Type B pancreatic cell (in vitro differentiated cells): ENCODE results near the gene PNMA6E. TPM values are rescaled to one million over a fixed set of nuclear protein-coding genes. Genes with fewer than 3 reads are reported as not detected.

Experiments used
- DNase-seq: peaks from one replicate; pipeline ENCODE4 v3.0.0; 2021; ENCODE audit warnings: mixed read lengths; ENCODE audit not compliant: unreplicated experiment; ENCODE audit errors: extremely low spot score
- H3K27ac Mint-ChIP-seq: 2 replicates; pipeline ENCODE4 v1.8.0; 2021; ENCODE audit warnings: mild to moderate bottlenecking, mixed read lengths
- H3K27me3 Mint-ChIP-seq: 2 replicates; pipeline ENCODE4 v1.8.0; 2021; ENCODE audit warnings: mixed read lengths
- H3K36me3 Mint-ChIP-seq: 2 replicates; pipeline ENCODE4 v1.8.0; 2021; ENCODE audit warnings: mixed read lengths
- H3K4me1 Mint-ChIP-seq: one replicate; pipeline ENCODE4 v1.8.0; 2021; ENCODE audit warnings: mixed read lengths; ENCODE audit not compliant: unreplicated experiment
- H3K4me3 Mint-ChIP-seq: 2 replicates; pipeline ENCODE4 v1.8.0; 2021; ENCODE audit warnings: mild to moderate bottlenecking, mixed read lengths
- H3K9me3 Mint-ChIP-seq: 2 replicates; pipeline ENCODE4 v1.8.0; 2021; ENCODE audit warnings: mixed read lengths
- long read RNA-seq: library from polyadenylated mRNA; unstranded; transcript quantifications from one replicate; pipeline ENCODE4 v2.0.0, GENCODE V29; 2020
- total RNA-seq: library from RNA; stranded (reverse); gene quantifications from 2 replicates; pipeline ENCODE4 v1.2.1, GENCODE V29; 2021; ENCODE audit warnings: low replicate concordance
- TF ChIP-seq, protein P1 (sequence below): fragments of 200-600 bp; sonication (generic); conservative IDR thresholded peaks from 2 replicates; pipeline ENCODE4 v1.5.0; 2021; ENCODE audit warnings: antibody characterized with exemption, mild to moderate bottlenecking

PNMA6E gene
- total RNA-seq, result not detected in 2 replicates
- long read RNA-seq, result 0 reads

DNA sequence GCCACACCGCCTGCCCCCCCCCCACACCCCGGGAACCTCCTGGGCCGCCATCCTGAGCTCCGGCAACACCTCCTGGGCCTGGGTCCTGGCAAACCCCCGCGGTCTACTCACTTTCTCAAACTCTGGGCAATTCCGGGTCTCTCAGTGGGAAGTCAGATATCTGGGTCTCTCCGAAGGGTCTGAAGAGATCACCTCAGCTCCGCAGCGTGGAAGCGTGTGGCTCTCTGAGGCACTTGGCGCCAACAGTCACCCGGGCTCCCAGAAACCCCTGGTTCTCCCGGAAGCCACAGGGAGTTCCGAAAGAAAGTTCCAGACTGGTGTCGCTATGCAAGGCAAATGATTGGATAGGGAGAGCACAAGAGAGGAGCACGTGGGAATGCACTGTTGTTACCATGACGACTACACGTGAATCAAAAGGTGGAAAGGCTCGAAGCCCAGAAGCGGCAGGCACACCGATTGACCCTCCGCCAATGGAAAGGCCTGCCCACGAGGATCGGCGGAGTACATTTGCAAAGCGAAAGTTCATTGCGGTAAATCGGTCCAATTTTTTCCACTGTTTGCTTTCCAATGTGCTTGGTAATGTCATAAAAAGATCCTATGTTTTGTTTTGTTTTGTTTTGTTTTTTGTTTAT, at the start of gene PNMA6E:
PNMA6E (minus strand) TSS at position 218 of the 632 bp plus-strand sequence. CDS start 2,501 bp downstream, outside the sequence.
- H3K36me3 Mint-ChIP-seq, result no peaks in the 10 kb centered on the region
- no peak for DNase-seq
- H3K9me3 Mint-ChIP-seq, result peaks cover 8% of the 10 kb centered on the region
- H3K4me1 Mint-ChIP-seq, result no peaks in the 10 kb centered on the region
- H3K4me3 Mint-ChIP-seq, result no peak within 1 kb of the TSS
- no peak within 1 kb of the TSS for H3K27ac Mint-ChIP-seq
- H3K27me3 Mint-ChIP-seq, result peaks cover 10% of the 10 kb centered on the region
- TF ChIP-seq, protein P1, sequence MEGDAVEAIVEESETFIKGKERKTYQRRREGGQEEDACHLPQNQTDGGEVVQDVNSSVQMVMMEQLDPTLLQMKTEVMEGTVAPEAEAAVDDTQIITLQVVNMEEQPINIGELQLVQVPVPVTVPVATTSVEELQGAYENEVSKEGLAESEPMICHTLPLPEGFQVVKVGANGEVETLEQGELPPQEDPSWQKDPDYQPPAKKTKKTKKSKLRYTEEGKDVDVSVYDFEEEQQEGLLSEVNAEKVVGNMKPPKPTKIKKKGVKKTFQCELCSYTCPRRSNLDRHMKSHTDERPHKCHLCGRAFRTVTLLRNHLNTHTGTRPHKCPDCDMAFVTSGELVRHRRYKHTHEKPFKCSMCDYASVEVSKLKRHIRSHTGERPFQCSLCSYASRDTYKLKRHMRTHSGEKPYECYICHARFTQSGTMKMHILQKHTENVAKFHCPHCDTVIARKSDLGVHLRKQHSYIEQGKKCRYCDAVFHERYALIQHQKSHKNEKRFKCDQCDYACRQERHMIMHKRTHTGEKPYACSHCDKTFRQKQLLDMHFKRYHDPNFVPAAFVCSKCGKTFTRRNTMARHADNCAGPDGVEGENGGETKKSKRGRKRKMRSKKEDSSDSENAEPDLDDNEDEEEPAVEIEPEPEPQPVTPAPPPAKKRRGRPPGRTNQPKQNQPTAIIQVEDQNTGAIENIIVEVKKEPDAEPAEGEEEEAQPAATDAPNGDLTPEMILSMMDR, result no peak

DNA sequence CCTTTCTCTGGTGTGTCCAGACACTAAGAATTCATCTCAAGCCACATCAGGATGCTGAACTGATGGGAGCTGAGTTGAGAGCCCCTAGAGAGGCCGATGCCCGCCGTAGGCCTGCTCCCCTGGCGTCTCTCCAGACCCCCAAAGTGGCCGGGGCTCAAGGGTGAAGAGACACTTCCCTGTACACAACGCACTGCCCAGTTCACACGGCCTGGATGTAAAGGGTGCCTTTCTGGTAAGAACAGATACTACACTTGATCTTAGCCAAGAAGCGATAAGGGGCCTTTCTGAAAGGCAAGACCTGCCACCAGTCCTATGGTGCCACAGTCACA, 49.8 kb upstream of the PNMA6E start:
- H3K27ac Mint-ChIP-seq, result no peak overlapping the region
- DNase-seq, result no peak
- H3K4me3 Mint-ChIP-seq, result no peak overlapping the region
- no peaks in the 10 kb centered on the region for H3K9me3 Mint-ChIP-seq
- no peaks in the 10 kb centered on the region for H3K27me3 Mint-ChIP-seq
- TF ChIP-seq, protein P1, result no peak
- H3K36me3 Mint-ChIP-seq, result peaks cover 4% of the 10 kb centered on the region
- H3K4me1 Mint-ChIP-seq, result no peaks in the 10 kb centered on the region

DNA sequence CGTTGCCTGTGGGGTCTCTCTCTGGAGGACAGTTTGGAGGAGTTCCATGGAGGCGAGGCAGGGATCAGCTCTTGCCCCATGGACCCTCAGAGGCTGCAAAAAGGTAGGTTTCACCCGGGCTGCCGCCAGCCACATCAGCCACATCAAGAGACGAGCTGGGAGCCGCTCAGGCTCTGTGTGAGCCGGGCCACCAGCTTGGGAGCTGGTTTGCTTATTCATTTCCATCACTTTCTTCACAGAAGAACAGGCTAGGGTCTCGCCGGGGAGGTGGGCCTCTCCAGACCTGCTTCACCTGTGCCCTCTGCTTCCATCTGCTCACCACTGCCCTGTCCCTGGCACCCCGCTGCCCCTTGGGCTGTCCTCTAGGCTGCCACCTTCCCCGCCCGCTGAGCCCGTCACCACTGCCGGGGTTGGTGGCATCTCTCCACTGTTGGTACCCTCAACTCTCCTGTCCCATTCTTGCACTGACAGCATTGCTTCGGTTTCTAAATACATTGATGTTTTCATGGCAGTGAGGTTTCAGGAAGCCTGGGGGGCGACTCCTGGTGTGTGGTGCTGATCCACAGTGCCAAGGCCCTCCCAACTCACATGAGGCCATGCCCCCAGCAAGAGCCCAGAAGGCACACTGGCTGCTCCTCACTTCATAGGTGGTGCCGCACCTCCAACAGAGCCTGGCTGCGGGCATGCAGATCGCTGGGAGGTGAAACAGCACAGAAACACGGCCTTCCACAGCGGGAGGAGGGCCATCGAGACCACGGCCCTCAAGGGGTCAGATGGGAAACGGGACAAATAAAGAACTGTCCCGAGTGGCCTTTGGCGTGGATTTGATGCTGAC, 49.2 kb upstream of the PNMA6E start:
- Mint-ChIP-seq H3K36me3 (peaks cover 4% of the 10 kb centered on the region), H3K27me3 (no peaks in the 10 kb centered on the region), H3K9me3 (no peaks in the 10 kb centered on the region), H3K4me3 (no peak overlapping the region), H3K27ac (no peak overlapping the region), H3K4me1 (no peaks in the 10 kb centered on the region)
- no peak for DNase-seq
- TF ChIP-seq, protein P1, result no peak

DNA sequence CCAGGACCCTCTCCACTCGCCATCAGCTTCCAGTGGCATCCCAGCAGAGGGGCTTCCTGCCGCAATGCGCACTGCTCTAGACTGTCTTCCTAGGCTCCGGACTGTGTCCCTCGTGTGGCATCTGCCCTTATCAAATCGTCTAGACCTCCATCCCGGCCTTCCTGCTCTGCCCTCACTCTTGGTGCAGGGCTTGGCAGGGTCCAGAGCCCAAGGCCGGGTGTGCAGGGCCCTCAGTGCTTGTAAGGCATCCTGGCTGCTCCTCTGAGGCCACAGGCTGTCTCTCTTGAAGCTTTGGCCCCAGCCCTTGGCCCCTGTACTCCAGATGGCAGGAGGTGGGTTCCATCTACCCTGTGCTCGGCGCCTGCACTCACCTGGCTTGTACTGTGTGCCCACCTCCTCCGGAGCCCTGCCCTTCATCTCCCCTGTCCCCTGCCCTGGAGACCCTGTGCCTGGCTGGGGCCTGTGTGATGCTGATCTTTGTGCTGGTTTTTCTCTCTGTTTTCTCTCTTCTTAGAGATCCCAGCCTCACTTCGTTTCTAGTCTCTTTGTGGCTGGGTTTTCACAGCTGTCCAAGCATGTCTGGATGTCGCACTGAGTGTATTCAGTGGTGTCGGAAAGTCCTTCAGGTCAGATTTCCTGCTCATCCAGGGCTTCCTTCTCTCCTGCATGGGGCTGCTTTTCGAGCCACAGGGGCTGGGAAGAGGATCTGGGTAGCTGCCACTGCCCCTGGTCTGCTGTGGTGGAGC, 48.4 kb upstream of the PNMA6E start:
- Mint-ChIP-seq H3K4me1 (no peaks in the 10 kb centered on the region), H3K27me3 (no peaks in the 10 kb centered on the region), H3K9me3 (no peaks in the 10 kb centered on the region), H3K36me3 (peaks cover 4% of the 10 kb centered on the region), H3K27ac (no peak overlapping the region), H3K4me3 (no peak overlapping the region)
- DNase-seq, result no peak
- TF ChIP-seq, protein P1, result no peak

DNA sequence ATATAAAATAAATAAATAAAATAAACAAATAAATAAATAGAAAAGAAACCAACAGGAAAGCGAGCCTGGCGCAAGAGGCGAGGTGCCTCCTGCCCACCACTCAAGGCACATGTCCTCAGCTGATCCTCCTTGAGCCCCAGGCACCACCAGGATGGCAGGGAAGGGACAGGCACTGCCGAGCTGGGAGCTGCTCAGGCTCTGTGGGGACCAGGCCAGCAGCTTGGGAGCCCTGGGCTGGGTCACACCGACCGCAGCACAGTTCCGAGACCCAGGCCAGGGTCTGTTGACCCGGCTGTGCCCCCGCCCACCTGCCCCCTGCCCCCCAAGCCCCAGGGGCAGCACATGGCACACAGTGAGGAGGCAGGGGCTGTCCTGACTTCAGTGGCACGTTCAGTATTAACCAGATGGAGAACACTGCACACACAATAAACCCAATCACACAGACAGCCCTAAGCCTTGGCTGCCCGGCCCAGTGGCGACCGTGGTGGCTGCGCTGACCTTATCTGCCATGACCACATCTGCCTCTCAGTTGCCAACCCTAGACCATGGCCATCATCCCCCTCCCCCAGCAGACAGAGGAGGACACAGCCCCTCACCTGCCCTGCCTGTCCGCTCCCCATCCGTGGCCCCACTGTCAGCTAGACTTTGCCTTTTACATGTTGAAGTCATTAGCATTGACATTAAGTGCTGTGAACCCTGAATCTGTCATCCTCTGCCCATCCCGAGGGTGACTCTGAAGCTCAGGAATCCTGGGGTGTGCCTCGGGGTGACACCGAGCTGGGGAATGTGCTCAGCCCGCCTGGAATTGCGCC, 47.6 kb upstream of the PNMA6E start:
- Mint-ChIP-seq H3K36me3 (peaks cover 4% of the 10 kb centered on the region), H3K4me1 (no peaks in the 10 kb centered on the region), H3K27ac (no peak overlapping the region), H3K4me3 (no peak overlapping the region), H3K9me3 (no peaks in the 10 kb centered on the region), H3K27me3 (no peaks in the 10 kb centered on the region)
- TF ChIP-seq, protein P1, result no peak
- DNase-seq, result no peak
